ENCODE data around the gene KMT2A.

KMT2A gene

GRCh38 chr11:118572061-118572980 is 136.0 kb downstream of the KMT2A start, which contains the start of gene ARCN1:
Gene ARCN1 (plus strand): TSS chr11:118572409. CDS start chr11:118572548, 139 bp downstream.
- in situ Hi-C loops (cut with HindIII; ENCODE audit: low pct_unique_long_range_greater_than_20kb, low sequenced_read_pairs) = no loop called here
- TF ChIP-seq JUND (IDR thresholded peaks at IDR 0.05; ENCODE audit: low read depth) = no peak
- peak; percentile 66 to 82 for DNase-seq (ENCODE audit: low read depth in 1 of 2, low spot score in 1 of 2)

- TF ChIP-seq JUND (IDR thresholded peaks at IDR 0.05; ENCODE audit: low read depth) = no peak
- DNase-seq (ENCODE audit: low read depth in 1 of 2, low spot score in 1 of 2) = peak; percentile 33 to 64
- in situ Hi-C loops (cut with HindIII; ENCODE audit: low pct_unique_long_range_greater_than_20kb, low sequenced_read_pairs) = no loop called here
These were observed 136.8 kb downstream of the KMT2A start for GRCh38 chr11:118572981-118573550.

GRCh38 chr11:118574636-118575035 is 138.3 kb downstream of the KMT2A start:
- in situ Hi-C loops (cut with HindIII; ENCODE audit: low pct_unique_long_range_greater_than_20kb, low sequenced_read_pairs) = no loop called here
- DNase-seq (ENCODE audit: low read depth in 1 of 2, low spot score in 1 of 2) = no peak
- no peak for TF ChIP-seq JUND (IDR thresholded peaks at IDR 0.05; ENCODE audit: low read depth)

Data from T47D (cell line).